ENCODE measurements around the gene LLCFC1.

LLCFC1 gene

DNA sequence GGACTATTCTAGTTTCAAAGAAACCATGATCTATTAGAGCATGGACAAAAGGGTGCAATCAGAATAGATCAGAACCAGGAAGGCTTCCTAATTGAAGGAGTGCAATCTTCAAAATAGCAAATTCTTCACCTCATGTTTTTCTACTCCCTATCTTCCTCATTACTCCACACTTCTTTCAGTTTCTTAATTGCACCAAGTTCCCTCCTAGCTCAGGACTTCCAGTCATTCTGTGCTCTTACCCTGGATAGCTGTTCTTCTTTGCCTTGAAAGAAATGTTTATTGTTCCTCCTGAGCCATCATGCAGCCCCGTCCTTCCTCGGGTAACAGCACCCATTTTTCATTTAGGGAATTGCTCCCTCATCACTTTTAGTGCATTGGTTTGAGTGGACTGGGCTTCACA, 28.8 kb upstream of the LLCFC1 start:
- no peak for DNase-seq

DNA sequence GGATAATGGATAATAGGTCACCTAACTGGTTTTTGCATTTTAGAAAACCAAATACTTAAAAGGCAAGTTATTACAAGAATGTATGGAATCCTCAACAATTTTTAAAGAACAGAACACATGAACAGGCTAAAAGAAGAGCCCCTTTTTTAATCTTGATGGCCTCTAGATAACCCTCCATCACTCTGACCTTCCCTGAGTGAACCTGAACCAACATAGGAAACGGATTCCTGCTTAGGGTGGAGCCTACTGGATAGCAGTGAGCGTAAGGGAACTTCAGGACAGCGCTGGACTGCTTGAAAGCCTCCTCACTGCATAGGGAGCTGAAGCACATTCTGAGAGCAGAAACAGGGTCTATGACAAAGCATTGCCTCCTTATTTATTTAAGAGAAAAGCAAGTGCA, 26.2 kb upstream of the LLCFC1 start:
- DNase-seq, result no peak

DNA sequence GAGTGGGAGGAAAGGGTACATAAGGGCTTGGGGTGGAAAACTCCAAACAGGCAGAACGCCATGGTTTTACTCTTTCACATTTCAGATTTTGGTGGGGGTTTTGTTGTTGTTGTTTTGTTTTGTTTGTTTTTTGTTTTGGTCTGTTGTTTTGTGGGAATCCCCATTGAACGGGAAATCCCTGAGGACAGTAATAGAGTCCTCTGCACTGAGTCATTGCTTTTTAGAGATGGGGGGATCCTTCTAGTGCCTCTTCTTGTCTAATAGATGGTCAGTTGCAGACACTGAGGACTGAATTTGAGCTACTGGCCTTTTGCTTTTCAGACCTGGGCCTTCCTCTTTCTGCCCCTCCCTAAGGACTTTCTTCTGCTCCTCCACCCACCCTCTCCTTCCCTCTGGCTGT, 25.7 kb upstream of the LLCFC1 start:
- DNase-seq, result no peak

DNA sequence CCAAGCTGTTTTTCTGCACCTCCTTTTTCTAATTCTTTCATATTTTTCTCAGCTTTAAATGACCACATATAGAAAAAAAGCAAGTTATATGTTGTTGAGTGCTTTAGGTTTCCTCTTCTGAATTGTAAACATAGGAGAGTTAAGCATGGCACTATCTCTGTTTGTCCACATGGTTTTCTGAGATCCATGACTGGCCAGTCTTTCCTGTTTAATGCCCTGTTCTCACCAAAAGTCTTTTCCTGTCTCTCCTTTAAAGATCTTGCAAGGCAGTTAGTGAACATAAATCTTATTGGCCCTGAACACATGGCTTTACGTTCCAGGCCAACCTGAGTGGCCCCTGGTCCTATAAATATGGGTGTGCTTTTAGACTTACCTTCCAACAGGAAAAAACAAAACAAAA, 25.2 kb upstream of the LLCFC1 start:
- no peak for DNase-seq

DNA sequence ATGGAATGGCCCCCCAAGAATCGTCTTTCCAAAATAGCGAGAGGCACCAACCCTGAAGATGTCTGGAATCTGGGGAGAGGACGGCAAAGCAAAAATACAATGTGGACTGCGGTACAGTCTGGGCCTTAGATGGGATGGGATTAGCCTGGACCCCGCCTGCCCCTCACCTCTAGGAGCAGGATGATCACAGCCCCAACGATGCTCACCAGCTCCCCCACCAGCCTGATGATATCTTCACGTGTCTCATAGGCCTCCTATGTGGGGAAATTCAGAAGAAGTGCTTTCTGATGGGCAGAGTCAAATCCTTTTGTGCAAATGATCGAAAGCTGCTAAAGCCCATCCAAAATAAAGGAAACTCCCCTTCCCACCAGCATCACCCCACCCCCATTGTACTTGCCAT, 24.0 kb upstream of the LLCFC1 start:
- DNase-seq, result no peak

DNA sequence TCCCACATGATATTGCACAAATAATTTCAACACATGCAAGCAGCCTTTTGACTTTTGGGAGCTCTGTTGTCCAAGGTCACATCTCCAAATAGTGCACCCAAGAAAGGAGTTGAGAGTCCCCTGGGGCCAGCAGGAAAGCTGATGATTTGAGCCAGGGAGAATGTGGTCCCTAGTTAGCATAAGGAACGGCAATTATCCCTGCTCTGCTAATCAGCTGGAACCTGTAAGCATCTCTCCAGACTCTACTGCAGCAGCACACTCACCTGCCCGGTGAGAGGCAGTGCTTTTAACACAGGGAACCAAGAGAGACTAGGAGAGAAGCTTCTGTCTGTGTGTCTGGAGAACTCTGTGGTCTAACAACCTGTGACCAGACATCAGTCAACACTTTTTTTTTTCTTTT, 22.8 kb upstream of the LLCFC1 start:
- no peak for DNase-seq

DNA sequence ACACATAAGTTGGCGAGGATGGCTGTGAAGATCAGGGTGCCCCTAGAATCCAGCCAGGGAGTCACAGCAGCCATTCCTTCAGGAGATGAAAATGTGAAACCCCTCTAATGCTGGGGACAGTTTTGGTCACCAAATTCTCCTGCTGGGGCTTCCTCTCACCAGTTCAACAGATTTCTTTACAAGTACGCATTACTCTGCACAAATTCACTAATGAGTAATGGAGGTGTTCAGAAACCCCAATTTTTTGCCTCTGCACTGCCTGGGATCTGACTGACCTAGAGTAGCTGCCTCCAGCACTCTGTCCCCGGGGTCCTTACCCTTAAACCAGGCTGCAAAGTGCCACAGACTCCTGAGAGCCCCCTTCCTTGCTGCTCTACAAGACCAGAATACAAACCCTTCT, 21.8 kb upstream of the LLCFC1 start:
- no peak for DNase-seq

DNA sequence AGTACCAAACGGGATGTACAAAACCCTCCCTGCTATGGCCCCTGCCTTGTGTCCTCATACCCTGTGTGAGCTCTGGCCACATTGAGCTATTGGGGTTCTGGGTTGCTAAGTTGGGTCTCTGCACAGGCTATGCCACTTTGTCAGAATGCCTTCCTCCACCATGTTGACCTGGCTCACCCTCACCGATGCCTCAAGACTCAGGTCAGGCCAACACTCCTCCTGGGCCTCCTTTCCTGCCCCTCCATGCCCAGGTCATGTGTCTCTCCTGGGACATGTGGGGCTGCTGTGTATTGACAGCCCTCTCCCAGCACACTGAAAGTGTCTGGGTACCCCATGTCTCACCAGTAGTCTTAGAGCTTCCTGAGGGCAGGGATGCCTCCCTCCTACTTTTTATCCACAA, 20.4 kb upstream of the LLCFC1 start:
- no peak for DNase-seq

DNA sequence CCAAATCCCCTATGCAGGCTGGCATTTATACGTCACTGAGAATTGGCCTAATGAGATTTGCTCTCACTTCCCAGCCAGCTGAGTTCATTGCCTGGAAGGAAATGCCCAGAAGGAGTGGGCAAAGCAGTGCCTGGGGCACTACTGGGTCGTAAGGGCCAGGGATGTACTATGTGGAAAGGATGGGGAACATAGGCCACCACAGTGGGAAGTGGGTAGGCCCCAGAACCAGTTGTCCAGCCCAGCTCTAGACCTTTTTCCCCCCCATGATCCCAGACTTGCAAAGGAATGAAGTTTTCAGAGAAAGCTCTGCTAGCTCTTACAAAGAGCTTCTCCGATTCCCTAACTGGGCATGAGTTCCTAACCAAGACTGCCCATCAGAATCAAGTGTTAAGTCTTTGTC, 19.6 kb upstream of the LLCFC1 start:
- DNase-seq, result no peak

DNA sequence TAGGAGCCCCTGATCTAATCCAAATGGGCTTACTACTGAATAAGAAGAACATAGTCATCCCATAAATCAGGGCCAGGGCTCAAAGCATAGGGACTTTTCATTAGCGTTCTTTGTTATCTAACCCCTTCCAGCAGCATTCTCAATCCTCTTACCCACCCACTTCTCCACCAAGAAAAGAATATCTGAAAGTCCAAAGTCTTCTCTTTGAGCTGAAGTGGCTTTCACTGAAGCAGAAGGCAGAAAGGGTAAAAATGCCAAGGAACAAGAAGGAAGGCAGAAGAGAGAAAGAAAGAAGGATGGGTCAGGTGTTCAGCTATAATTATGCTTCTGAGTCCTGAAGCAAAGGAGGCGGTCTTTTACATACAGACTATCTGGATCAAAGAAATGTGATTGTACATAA, 15.9 kb upstream of the LLCFC1 start:
- no peak for DNase-seq

DNA sequence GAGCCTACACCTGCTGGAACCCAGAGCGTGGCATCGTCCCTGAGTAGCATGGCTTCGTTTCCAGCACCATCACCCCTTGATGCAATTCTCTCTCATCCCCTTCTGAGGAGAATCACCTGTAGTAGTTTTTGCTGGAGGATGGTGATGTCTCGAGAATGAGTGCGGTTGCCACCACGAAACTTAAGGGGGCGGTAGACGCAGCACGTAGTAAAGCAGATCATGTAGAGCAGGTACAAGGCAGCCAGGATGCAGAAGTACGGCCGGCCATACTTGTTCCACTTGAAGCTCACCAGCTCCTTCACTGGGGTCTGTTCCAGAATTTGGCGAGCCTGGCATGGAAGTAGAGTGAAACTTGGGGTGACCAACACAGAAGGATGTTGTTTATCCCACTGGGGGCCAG, 13.9 kb upstream of the LLCFC1 start:
- DNase-seq, result no peak

DNA sequence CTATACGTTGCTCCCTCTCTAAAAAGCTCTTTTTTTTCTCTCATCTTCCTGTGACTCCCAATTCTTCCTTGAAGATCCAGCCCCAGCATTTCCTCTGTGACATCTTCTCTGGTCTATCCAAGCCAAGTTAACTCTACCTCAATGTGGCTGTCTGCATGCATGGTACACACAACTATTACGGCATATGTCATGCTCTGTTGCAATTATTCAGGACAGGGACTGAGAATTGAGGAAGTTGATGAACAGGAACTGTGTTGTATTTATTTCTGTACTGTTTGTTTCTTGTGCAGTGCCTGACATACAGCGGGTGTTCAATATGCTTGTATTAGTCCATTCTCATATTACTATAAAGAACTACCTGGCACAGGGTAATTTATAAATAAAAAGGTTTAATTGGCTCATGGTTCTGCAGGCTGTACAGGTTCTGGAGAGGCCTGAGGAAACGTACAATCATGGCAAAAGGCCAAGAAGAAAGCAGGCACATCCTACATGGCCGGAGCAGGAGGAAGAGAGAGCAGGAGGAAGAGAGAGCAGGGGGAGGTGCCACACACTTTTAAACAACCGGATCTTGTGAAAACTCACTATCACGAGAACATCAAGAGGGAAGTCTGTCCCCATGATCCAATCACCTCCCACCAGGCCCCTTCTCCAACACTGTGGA, 12.1 kb upstream of the LLCFC1 start:
- no peak for DNase-seq

DNA sequence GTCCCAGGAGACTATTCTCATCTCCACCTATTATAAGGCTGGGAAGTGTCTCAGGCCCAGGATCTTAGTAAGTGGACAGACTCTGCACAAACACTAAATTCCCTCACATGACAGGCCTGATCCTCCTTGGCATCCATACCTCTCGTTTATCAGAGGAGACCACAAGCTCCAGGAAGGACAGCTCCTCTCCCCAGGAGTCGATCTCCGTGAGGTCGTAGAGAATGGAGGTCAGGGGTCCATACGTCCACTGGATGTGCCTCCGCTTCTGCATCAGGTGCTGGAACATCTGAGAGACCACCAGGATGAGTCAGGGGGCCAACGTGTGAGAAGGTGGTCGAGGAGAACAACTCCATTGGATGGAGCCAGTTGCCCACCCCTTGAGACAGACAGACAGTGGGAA, 11.3 kb upstream of the LLCFC1 start:
- no peak for DNase-seq

DNA sequence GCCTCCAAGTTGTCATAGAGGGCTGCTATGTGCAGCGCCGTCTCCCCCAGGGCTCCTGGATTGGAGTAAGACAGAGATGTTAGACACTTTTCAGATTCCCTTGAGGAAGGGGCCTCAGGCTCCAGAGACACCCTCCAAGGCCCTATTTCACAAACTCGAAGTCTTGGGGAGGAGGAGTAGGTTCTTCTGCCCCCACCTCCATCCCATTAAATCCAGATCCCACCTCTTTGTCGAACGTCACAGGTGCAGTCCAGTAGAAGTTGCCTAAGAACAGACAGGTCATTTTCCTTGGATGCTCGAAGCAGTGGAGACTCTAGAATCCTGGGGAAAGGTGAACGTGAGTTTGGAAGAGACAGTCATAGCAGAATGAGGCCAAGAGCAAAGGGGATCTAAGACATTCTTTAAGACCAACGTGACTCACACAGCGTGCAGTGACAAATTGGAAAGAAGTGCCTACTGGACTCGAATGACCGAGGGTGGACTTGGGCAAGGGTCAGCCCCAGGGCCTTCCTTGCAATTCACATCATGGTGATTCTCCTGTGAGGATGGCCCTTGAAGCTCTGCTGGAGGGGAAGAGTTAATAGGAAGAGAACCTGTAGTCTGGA, 9.1 kb upstream of the LLCFC1 start:
- DNase-seq, result no peak

DNA sequence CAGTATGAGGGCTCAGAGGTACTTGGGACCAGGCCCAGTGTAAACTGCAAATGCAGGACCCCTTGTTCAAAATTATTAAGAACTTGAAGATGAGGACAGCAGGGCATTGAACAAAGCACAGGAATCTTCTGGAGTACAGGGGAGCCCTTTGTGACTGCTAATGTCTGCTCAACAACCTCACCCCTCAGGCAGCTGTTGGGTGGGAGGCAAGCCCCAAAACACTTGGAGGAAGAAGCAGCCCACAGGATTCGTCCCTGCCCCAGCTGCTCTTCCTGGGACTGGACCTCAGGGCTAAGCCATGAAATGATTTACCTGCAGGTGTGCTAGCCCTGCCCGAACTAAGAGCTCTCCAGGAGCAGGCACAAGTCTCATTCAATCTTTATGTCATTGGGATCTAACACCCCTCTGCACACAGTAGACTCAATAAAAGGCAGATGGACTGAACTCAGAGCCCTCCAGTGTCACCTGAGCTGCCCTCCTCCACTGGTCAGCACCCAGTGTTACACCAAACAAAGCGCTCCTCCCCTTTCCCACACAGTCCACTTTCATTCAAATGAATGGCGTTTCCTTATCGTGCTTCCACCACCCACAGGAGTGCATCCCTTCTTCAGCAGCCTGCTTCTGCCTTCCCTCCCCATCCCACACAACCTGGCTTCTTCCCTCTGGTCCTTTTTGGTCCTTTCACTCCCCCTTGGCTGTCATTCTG, 6.7 kb upstream of the LLCFC1 start:
- no peak for DNase-seq

DNA sequence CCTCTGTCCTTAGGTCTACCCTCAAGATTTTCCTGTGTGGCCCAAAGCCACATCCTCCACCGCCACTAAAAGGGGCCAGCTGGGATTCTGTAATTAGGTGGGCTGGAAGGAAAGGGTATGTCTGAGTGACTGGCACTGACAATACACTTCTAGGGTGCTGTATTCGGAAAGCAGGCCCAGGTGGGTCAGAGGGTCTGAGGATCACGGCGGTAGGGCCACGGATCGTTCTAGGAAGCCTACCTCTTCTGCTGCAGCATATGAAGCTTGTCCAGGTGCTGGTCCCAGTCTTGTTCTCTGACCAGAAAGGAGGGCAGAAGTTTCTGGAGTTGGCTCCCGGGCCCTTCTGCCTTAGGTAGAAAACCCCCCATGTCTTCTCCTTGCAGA, 6.2 kb upstream of the LLCFC1 start:
- no peak for DNase-seq

DNA sequence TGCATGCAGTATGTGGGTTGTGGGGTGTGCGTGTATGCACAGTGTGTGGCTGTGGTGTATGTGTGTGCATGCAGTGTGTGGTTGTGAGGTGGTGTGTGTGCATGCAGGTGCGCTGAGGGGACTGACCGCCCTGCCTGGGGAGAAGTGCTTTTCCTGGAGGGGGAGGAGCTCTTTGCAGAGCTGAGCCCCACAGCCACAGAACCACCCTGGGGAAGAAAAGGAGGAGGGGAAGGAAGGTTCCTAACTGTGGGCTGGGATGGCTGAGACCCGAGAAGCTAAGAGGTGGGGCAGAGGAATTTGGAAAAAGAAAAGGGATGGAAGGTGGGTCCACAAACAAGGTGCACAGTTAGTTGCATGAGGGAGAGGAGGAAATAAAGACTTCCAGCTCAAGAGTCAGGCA, 5.7 kb upstream of the LLCFC1 start, which contains the start of gene TRPV5:
TSS of gene TRPV5 (minus strand) at position 123 of the 400 bp plus-strand sequence. CDS start 287 bp downstream, outside the sequence.
- no peak for DNase-seq

DNA sequence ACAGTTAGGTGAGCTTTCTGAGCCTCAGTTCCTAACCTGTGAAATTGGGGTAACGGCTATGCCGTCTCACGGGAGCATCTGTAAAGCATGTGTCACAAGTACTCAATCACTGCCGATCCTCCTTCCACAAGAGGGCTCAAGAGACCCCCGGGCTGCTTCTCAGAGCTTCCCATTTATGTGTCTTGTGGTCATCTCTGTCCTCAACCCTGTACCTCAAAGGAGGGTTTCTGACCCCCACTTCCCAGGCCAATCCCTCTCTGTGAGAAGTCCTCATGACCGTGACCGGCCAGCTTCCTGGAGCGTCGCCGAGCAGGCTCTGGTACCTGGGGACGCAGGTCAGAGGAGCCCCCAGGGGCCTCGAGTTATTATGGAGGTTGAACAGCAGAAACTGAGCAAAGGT, 5.2 kb upstream of the LLCFC1 start:
- no peak for DNase-seq

DNA sequence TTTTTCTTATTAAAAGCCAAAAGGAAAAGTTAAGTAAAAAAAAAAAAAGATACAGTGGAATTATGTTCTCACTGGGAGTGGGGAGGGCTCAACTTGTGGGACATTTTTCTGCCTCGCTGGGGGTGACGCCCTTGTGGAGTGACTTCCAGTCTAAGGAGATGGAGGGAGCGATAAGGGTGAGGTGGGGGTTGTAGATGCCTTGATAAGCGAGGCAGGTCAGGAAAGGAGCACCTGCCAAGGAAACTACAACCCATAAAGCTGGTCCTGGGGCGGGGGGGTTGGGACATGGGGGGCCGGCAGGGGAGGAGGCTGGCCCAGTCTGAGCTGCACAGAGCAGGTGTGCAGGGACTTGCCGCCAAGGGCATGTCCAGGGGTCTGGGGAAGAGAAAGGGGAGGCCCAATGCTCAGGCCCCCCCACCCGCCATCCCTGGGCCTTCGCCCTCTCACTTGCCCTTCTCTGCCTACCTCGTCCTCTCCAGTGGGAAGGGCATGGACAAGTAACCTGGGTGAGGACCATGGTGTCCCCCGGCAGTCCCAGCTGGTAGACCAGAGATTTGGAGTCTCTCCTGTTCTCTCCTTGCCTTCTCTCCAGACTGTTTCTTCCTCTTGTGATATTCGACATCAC, 3.2 kb upstream of the LLCFC1 start:
- no peak for DNase-seq

DNA sequence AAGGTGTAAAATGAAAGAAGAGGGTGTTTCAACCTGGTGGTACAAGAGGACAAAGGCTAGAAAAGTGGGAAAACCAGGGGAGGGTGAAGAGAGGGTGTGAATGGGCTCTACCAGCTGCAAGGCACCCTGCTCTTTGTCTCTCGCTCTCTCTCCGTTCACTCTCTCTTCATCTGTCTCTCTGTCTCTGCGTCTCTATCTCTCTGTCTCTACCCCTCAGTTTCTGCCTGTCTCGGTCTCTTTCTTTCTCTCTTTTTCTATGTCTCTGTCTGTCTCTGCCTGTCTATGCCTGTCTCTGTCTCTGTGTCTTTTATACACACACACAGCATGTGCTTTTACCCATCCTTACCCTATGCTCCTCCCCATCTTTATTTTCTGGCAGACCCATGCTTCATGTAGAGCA, 673 bp upstream of the LLCFC1 start:
- DNase-seq, result no peak

DNA sequence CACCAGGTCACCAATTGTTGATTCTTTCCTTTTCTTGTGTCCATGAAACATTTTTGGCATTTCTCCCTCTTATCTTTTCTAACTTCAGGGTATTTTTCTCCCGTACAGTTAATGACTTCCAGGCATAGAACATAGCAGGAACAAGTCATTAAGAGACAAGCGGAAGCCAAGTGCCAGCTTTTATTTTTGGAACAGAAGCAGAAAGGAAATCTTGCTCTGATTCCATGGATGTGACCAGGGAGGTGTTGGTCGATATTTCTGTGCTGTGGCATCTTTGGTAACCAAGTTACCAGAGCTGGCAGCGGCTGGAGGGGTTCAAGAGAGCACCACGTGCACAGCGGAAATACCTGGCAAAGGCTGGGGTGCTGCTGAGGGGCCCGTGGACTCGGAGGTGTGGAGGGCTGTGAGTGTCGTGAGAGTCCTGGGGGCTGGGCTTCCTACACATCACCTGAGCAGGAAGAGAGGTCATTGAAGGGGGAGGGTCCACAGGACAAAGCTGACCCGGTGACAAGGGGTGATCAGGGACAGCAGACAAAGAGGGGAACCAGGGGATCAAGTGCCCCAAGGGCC, 1.8 kb downstream of the LLCFC1 start:
- DNase-seq, result no peak

DNA sequence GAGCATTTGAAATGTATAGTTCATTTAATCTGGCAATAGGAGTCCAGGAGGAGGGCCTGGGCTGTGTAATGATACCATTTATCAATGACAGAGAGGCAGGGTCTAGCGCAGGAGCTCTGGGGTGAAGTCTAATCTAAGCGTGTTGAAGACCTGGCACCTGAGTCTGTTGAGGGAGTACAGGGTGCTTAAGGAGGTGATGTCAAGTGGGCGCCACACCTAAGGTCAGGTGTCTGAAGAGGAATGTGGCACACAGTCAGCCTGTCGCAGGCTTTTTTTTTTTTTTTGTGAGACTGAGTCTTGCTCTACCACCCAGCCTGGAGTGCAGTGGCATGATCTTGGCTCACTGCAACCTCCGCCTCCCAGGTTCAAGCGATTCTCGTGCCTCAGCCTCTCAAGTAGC, 2.3 kb downstream of the LLCFC1 start:
- no peak for DNase-seq

DNA sequence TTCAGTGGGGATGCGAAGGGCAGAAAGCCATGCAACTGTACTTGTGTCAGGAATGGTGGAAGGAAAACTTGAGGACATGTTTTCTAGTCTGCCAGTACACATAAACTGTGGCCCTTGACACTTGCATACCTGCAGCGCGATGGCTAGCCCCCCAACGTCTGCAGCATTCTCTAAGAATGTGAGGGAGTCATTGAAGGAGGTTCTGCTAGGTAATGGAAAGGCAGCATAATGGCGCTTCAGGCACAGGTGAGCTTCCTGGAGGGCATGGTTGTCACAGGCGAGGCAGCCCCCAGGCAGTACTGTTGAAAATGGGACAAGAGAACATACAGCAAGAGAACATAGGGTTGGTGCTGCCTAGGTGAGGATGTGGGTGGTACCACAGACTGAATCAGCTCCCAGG, 3.5 kb downstream of the LLCFC1 start:
- no peak for DNase-seq

Measured in NCI-H345 (cell line).